HepG2 (cell line): ENCODE data around the gene UBE2I. TPM values are rescaled to one million over a fixed set of nuclear protein-coding genes. Genes with fewer than 3 reads are reported as not detected.
A peak's percentile ranks its signal among the peaks of the same experiment; 100 is the strongest.

ENCODE experiments used
- ATRX ChIP-seq: sonication (generic); formaldehyde crosslinking; IDR thresholded peaks from 2 replicates; pipeline ENCODE4 v1.4.0; 2020; ENCODE audit warnings: missing genetic modification reagents, borderline replicate concordance
- FOXK2 ChIP-seq: fragments of 450-650 bp; IDR thresholded peaks from 2 replicates; pipeline ENCODE4 v1.6.1; 2016
- ISX ChIP-seq: sonication (generic); formaldehyde crosslinking; conservative IDR thresholded peaks from 2 replicates; pipeline ENCODE4 v1.5.0; 2020; ENCODE audit warnings: missing genetic modification reagents
- KAT7 ChIP-seq: IDR thresholded peaks from 2 replicates; pipeline ENCODE4 v1.6.1; 2018; ENCODE audit warnings: borderline replicate concordance, missing compliant biosample characterization
- KDM2A ChIP-seq: sonication (generic); formaldehyde crosslinking; IDR thresholded peaks from 2 replicates; pipeline ENCODE4 v1.4.0; 2020; ENCODE audit warnings: low read depth, missing genetic modification reagents, borderline replicate concordance
- NR3C1 ChIP-seq: sonication (generic); formaldehyde crosslinking; IDR thresholded peaks from 2 replicates; pipeline ENCODE4 v1.4.0; 2020; ENCODE audit warnings: missing genetic modification reagents
- RARA ChIP-seq: IDR thresholded peaks from 2 replicates; pipeline ENCODE4 v1.6.1; 2016; ENCODE audit warnings: missing genetic modification reagents, missing compliant biosample characterization
- SETDB1 ChIP-seq: sonication (generic); formaldehyde crosslinking; IDR thresholded peaks from 2 replicates; pipeline ENCODE4 v1.5.1; 2020; ENCODE audit warnings: missing genetic modification reagents, mild to moderate bottlenecking, borderline replicate concordance
- ZFP36L1 ChIP-seq: sonication (generic); formaldehyde crosslinking; IDR thresholded peaks from 2 replicates; pipeline ENCODE4 v1.8.0; 2022; ENCODE audit warnings: mild to moderate bottlenecking, missing genetic modification reagents, moderate library complexity
- ZFX ChIP-seq: sonication (generic); formaldehyde crosslinking; IDR thresholded peaks from 2 replicates; pipeline ENCODE4 v1.4.0; 2020; ENCODE audit warnings: mild to moderate bottlenecking, low read depth, missing genetic modification reagents, moderate library complexity
- ZNF335 ChIP-seq: sonication (generic); formaldehyde crosslinking; IDR thresholded peaks from 2 replicates; pipeline ENCODE4 v1.4.0; 2020; ENCODE audit warnings: missing genetic modification reagents
- ZNF460 ChIP-seq: sonication (generic); formaldehyde crosslinking; IDR thresholded peaks from 2 replicates; pipeline ENCODE4 v1.5.1; 2020; ENCODE audit warnings: missing genetic modification reagents, mild to moderate bottlenecking, borderline replicate concordance
- ZNF605 ChIP-seq: sonication (generic); formaldehyde crosslinking; IDR thresholded peaks from 2 replicates; pipeline ENCODE4 v1.8.0; 2022; ENCODE audit warnings: mild to moderate bottlenecking, missing genetic modification reagents
- polyA plus RNA-seq, 8 experiments: library from polyadenylated mRNA; depleted of rRNA in 3 of 8; stranded (reverse) in 7 of 8; unstranded in 1 of 8; fragments of >200 nt; fragmentation: Illumina TruSeq in 4 of 8; extraction: Trizol in 4 of 8; gene quantifications; 2 replicates each; pipeline versions ENCODE4 v1.2.1 to v1.2.3, GENCODE V29; 2011 to 2016; ENCODE audit warnings: low read depth in 4 of 8, missing spikeins in 1 of 8, mixed read lengths in 1 of 8; ENCODE audit not compliant: insufficient read depth in 1 of 8
- total RNA-seq, 5 experiments: library from RNA; depleted of rRNA; stranded (reverse); fragments of >200 nt; fragmentation: Illumina TruSeq; extraction: Trizol; gene quantifications; 2 replicates each; pipeline ENCODE4 v1.2.3, GENCODE V29; 2016; ENCODE audit warnings: low read depth in 1 of 5
- TF ChIP-seq, protein P1 (sequence below): sonication (generic); formaldehyde crosslinking; IDR thresholded peaks from 2 replicates; pipeline ENCODE4 v1.4.0; 2020; ENCODE audit warnings: missing genetic modification reagents, borderline replicate concordance
- TF ChIP-seq, protein P2 (sequence below): IDR thresholded peaks from 2 replicates; pipeline ENCODE4 v1.6.1; 2016; ENCODE audit warnings: missing compliant biosample characterization, missing genetic modification reagents, borderline replicate concordance
- TF ChIP-seq, protein P3 (sequence below): sonication (generic); formaldehyde crosslinking; IDR thresholded peaks from 2 replicates; pipeline ENCODE4 v1.8.0; 2022; ENCODE audit warnings: low read depth, missing genetic modification reagents
- TF ChIP-seq, protein P4 (sequence below): sonication (generic); formaldehyde crosslinking; IDR thresholded peaks from 2 replicates; pipeline ENCODE4 v1.4.0; 2020; ENCODE audit warnings: missing genetic modification reagents
- TF ChIP-seq, protein P5 (sequence below): conservative IDR thresholded peaks from 2 replicates; pipeline ENCODE4 v1.6.1; 2018; ENCODE audit warnings: missing genetic modification reagents
- TF ChIP-seq, protein P6 (sequence below): sonication (generic); formaldehyde crosslinking; IDR thresholded peaks from 2 replicates; pipeline ENCODE4 v1.4.0; 2020; ENCODE audit warnings: missing genetic modification reagents

UBE2I gene
- total and polyA plus RNA-seq, 2 of the 13 experiments (the other 11 are each of a cell fraction or from before 2014, with no cell fraction given) = 75.8 to 98.9 TPM

DNA sequence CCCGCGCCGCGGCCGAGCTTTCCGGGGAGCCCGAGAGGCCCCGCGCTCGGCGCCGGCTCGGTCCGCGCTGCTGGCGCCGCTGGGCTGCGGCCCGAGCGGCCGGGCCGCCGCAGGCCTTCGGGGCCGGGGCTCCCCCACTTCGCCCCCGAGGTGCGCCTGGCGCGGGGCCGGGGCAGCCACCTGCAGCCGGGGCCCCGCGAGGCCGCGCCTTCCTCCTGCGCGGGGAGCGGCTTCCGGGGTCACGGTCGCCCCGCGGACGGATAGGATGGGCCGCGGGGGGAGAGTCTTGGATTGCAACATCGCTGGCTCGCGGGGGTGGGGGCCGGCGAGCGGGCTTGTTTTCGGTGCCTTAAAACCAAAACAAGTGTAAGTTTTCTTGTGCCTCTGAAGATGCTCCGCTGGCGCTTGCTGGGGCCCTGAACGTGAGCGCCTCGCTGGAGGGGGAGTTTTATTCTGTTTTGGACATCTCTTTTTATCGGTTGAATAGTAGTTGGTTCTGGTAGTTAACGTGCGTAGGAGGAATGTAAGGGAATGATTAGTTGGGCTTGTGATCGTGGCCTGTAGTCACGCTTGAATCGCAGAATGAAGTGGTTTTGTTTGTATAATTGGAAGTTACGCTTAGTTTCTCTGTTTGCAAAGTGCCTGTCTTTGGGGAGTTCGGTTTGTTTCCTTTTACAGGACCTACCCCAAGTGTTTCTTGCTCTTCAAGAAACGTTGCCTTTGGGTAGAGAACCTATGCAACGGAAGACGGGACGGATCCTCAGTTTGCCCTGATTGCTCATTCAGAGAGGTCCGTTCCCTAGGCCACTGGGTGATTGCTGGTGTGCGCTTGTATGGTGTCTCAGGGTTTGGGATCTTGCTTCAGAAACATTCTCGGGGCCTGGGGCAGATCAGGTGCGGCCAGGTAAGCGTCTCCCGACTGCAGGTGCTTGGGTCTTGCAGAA lies 724 bp downstream of the UBE2I start (continued):
- TF ChIP-seq, protein P1, sequence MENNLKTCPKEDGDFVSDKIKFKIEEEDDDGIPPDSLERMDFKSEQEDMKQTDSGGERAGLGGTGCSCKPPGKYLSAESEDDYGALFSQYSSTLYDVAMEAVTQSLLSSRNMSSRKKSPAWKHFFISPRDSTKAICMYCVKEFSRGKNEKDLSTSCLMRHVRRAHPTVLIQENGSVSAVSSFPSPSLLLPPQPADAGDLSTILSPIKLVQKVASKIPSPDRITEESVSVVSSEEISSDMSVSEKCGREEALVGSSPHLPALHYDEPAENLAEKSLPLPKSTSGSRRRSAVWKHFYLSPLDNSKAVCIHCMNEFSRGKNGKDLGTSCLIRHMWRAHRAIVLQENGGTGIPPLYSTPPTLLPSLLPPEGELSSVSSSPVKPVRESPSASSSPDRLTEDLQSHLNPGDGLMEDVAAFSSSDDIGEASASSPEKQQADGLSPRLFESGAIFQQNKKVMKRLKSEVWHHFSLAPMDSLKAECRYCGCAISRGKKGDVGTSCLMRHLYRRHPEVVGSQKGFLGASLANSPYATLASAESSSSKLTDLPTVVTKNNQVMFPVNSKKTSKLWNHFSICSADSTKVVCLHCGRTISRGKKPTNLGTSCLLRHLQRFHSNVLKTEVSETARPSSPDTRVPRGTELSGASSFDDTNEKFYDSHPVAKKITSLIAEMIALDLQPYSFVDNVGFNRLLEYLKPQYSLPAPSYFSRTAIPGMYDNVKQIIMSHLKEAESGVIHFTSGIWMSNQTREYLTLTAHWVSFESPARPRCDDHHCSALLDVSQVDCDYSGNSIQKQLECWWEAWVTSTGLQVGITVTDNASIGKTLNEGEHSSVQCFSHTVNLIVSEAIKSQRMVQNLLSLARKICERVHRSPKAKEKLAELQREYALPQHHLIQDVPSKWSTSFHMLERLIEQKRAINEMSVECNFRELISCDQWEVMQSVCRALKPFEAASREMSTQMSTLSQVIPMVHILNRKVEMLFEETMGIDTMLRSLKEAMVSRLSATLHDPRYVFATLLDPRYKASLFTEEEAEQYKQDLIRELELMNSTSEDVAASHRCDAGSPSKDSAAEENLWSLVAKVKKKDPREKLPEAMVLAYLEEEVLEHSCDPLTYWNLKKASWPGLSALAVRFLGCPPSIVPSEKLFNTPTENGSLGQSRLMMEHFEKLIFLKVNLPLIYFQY (CRISPR knock-in tag) = no peak
- TF ChIP-seq ZFP36L1 (0 out of 2 replicates have a peak, but pooled peaks have one; percentile 56), FOXK2 (no peak), ZNF460 (no peak), SETDB1 (CRISPR knock-in tag) (no peak), ATRX (CRISPR knock-in tag) (no peak), RARA (CRISPR knock-in tag) (peak; percentile 10; the same call in 1 of the 2 replicates), ZNF335 (CRISPR knock-in tag) (peak; percentile 96), NR3C1 (no peak), ISX (CRISPR knock-in tag) (no peak), ZNF605 (no peak), KDM2A (CRISPR knock-in tag) (peak; percentile 52; the same call in 1 of the 2 replicates), KAT7 (CRISPR knock-in tag) (peak; percentile 34; the same call in 1 of the 2 replicates), ZFX (0 out of 2 replicates have a peak, but pooled peaks have one; percentile 14)
- TF ChIP-seq, protein P2, sequence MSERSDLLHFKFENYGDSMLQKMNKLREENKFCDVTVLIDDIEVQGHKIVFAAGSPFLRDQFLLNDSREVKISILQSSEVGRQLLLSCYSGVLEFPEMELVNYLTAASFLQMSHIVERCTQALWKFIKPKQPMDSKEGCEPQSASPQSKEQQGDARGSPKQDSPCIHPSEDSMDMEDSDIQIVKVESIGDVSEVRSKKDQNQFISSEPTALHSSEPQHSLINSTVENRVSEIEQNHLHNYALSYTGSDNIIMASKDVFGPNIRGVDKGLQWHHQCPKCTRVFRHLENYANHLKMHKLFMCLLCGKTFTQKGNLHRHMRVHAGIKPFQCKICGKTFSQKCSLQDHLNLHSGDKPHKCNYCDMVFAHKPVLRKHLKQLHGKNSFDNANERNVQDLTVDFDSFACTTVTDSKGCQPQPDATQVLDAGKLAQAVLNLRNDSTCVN (CRISPR knock-in tag) = no peak
- TF ChIP-seq, protein P3, sequence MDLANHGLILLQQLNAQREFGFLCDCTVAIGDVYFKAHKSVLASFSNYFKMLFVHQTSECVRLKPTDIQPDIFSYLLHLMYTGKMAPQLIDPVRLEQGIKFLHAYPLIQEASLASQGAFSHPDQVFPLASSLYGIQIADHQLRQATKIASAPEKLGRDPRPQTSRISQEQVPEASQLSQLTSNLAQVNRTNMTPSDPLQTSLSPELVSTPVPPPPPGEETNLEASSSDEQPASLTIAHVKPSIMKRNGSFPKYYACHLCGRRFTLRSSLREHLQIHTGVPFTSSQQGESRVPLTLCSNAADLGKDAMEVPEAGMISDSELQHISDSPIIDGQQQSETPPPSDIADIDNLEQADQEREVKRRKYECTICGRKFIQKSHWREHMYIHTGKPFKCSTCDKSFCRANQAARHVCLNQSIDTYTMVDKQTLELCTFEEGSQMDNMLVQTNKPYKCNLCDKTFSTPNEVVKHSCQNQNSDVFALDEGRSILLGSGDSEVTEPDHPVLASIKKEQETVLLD = 0 out of 2 replicates have a peak, but pooled peaks have one; percentile 42
- TF ChIP-seq, protein P4, sequence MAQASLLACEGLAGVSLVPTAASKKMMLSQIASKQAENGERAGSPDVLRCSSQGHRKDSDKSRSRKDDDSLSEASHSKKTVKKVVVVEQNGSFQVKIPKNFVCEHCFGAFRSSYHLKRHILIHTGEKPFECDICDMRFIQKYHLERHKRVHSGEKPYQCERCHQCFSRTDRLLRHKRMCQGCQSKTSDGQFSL (CRISPR knock-in tag) = no peak
- TF ChIP-seq, protein P5, sequence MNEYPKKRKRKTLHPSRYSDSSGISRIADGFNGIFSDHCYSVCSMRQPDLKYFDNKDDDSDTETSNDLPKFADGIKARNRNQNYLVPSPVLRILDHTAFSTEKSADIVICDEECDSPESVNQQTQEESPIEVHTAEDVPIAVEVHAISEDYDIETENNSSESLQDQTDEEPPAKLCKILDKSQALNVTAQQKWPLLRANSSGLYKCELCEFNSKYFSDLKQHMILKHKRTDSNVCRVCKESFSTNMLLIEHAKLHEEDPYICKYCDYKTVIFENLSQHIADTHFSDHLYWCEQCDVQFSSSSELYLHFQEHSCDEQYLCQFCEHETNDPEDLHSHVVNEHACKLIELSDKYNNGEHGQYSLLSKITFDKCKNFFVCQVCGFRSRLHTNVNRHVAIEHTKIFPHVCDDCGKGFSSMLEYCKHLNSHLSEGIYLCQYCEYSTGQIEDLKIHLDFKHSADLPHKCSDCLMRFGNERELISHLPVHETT (CRISPR knock-in tag) = 0 out of 2 replicates have a peak, but pooled peaks have one; percentile 42
- TF ChIP-seq, protein P6, sequence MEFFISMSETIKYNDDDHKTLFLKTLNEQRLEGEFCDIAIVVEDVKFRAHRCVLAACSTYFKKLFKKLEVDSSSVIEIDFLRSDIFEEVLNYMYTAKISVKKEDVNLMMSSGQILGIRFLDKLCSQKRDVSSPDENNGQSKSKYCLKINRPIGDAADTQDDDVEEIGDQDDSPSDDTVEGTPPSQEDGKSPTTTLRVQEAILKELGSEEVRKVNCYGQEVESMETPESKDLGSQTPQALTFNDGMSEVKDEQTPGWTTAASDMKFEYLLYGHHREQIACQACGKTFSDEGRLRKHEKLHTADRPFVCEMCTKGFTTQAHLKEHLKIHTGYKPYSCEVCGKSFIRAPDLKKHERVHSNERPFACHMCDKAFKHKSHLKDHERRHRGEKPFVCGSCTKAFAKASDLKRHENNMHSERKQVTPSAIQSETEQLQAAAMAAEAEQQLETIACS = no peak
